DMS79 treated with DMSO at 0.1 percent for 48 hours (cell line): ENCODE data around the gene DOCK4.

ENCODE experiments used
- DNase-seq: peaks from one replicate; lab custom pipeline; 2025; lab: John Stamatoyannopoulos, UW

Gene DOCK4

DNA sequence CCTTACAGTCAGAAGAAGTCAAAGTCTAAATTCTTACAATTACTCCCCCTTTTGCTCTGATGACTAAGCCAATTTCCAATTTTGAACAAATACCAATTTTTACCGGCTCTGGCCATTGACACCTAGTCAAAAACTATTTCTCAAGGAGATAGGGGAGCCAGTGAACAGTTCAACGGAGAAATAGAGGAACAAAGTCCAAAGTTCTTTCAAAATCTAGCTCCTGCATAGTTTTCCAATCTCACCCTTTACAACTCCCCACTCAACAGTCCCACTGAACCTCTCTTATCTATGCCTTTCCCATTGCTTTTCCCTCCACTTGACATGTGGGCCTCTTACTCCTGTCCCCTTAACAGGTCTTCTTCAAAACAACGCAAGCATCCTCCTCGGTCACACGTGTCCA, 192.9 kb downstream of the DOCK4 start:
- DNase-seq = no peak

DNA sequence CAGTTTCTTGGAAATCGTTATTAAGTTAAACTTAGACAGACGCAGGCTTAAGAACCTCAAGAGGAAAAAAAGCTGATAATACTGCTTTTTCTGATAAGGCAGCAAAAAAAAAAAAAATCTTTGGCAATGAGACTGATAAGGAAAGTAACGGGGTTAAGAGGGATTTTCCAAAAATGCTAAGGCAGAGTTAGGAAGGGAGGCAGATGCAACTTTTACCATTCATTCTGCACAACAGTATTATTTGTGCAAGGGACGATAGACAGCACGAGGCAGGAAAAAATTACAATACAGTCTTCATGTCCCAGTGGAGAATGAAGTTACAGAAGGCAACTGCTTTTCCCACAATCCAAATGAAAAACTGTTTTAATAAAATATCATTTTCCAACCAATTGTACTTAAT, 194.0 kb downstream of the DOCK4 start:
- no peak for DNase-seq

DNA sequence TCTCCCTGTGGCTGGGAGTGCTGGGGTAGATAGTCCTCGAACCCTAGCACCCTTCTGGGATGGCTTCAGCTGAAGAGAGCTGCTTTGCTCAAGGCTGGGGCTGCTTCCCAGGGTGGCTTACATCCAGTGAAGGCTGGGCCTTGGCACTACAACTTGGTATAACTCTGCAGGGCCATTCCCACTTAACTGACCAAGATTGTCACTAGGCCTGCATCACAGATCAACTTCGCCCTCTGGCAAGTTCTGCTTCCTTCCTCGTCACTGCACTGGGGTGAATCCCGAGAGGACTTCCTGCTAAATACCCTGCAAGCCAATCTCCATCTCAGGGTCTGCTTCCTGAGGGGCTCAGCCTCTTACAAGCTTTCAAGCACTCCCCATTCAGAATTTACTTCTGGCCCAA, 195.2 kb downstream of the DOCK4 start:
- no peak for DNase-seq

DNA sequence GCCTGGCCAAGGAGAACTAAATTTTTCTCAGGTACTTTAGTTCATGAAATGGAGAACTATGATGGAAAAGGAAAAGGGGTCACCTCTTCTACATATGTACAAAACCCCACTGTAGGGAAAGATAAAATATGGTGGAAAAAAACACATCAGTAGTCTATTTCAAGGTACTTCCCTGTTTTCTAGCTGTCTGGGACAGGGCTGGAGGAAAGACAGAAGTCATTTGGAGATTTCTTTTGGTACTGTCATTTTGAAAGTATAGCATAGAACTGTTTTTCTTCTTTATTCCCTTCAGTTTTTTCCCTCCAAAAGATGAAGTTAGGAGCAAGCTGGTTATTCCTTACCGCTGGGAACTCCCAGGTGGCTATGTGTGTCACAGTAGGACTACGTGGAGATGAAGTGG, 196.1 kb downstream of the DOCK4 start:
- no peak for DNase-seq

DNA sequence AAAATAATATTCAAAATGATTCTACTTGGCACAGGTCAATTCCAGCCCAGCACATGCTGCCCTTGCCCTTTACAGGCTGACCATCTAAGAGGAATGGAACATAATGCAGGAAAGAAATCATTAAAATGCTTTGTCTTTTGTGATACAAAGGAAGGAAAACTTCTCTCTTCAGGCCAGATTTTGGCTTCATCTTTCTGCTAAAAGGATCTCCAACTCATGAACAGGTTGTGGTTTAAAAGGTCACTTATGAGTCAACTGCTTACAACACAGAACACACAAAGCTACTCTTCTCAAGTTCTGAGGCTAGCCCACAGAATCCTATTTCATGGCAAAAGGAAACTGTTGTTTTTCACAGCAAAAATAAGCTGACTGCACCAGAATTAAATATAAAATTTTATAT, 197.1 kb downstream of the DOCK4 start:
- DNase-seq = no peak

DNA sequence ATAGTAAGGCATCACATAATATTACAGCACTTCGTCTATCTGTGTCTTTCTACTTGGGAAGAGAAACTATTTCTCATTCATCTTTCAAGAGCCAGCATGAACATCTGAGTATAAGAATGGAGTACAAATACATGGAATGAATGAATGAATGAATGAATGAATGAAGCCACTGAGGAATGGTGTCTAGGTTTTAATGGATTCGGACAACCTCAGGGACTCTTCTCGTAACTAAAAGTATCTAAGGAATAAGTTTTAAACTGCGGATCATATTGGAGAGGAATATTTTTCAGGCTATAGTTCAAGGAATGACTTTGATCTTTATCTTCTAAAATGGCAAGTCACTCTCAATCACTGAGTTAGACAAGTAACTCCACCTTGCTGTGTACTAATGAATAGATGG, 199.0 kb downstream of the DOCK4 start:
- no peak for DNase-seq

DNA sequence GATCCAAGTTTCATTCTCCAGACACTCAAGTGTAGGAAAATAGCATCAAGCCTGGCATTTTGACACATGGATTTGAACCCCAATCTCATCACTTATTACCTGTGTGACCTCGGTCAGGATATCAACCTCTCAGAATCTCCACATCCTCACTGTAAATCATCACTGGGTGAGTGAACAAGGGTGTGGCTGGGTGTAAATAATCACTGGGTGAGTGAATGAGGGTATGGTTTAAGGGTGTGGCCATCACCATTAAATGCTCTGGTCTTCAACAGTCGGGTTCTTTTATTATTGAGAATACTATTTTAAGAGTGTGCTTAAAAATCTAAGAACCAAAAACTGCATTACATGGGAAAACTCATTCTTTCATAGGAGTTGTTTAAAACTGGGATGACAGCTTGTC, 200.1 kb downstream of the DOCK4 start:
- no peak for DNase-seq

DNA sequence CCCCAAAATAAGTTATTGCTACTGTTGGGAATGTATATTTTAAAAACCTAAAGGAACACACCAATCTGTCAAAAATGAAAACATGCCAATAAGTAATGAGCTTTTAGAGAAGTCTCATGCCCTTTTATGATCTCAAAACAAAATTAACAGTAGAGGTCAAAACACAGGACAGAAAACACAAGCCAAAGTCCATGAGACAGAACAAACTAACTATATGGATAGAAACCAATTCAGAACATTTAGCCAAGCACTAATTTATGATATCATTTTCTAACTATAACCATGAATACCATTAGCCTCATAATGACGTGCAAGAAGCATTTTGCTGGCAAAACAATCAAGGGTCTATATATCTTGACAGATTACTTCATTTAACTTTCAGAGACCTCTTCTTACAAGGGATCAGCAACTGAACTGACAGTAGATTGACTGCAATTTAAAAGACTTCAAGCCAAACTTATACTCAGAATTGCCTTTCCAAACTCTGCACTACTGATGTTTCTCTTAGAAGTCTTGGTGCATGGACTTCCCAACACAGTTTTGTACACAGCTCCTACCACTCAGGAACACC, 200.9 kb downstream of the DOCK4 start:
- no peak for DNase-seq

DNA sequence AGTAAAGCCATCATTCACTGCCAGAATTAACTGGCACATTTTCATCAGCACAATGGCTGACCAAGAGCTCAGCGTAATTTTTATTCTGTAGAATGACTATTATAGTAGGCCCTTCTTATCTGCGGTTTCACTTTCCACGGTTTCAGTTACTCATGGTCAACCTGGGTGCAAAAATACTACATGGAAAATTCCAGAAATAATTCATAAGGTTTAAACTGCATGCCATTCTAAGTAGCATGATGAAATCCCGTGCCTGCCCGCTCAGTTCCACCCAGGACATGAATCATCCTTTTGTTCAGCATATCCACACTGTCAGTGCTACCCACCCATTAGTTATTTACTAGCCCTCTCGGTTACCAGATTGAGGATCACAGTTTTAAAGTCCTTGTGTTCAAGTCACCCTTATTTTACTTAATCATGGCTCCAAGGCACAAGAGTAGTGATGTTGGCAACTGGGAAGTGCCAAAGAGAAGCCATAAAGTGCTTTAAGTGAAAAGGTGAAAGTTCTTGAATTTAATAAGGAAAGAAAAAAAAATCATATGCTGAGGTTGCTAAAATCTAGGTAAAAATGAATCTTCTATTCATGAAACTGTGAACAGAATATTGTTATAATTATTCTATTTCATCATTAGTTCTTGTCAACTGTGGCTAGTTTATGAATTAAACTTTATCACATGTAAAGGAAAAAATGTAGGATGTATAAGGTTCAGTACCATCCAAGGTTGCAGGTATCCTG, 204.9 kb downstream of the DOCK4 start:
- no peak for DNase-seq

DNA sequence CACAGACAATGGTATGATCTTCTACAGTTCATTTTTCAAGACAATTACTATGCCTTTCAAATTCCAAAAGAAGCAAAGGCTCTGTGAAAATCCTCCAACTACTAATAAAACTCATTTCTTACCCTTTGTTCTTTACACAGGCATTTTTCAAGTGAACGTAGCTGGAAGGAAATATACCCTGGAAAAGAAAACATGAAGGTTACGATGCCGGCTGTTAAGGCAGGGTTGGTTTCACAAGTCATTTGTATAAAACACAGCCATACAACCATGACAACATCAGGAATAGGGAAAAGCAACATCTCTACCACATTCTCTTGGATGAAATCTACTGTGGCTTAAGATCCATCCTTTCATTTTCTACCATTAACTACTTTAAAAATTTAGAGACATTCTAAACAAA, 207.9 kb downstream of the DOCK4 start:
- no peak for DNase-seq

DNA sequence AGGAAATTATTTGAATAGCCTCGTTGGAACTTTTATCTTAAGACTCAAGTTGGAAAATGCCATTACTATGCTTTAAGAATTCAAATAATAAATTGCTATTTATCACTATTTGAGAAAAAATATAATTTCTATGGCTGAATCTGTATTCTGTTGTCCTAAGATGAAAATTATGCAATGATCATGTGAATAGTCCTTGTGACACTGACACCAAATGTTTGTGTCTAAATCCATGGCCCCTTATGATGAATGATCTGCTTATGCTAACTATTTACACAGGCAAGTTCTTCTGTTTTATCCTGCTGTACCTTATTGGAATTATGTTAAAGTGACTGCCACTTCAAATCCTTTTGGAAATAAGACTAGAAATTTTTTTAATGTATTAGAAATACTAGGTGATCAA, 208.7 kb downstream of the DOCK4 start:
- no peak for DNase-seq

DNA sequence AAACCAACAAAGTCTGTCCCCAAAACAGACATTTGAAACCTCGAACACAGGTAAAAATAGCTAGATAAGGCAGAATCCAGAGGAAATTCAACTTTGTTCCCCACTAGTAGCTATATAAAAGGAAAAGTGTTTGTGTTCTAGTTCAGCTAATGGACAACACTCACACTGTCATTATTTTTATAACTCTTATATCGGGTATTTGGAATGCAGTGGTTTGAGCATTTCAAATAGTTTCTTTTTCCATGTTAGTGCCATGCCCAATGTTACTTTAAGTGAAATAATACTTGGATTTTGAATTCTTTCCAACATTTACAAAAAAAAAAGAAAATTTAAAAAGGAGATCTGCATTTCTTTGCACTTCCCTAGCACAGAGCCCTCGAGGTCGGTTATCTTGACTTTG, 213.6 kb downstream of the DOCK4 start:
- no peak for DNase-seq

DNA sequence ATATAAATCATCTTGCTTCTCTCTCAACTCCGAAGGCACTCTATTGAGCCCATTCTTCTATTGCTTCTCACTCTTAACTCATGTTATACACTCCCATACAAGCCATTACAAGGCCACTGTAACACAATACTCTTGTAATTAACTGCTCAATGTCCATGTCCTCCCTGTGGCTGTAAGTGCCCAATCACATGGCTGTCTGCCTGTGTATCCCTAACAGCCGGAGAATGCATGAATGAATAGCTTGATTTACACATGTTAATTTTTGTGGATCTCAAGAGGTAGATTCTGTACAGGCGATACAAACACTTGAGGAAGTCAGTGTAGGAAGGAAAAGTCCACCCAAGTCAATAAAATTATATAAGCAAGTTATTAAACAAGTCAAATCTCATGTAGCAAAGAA, 215.6 kb downstream of the DOCK4 start:
- no peak for DNase-seq

DNA sequence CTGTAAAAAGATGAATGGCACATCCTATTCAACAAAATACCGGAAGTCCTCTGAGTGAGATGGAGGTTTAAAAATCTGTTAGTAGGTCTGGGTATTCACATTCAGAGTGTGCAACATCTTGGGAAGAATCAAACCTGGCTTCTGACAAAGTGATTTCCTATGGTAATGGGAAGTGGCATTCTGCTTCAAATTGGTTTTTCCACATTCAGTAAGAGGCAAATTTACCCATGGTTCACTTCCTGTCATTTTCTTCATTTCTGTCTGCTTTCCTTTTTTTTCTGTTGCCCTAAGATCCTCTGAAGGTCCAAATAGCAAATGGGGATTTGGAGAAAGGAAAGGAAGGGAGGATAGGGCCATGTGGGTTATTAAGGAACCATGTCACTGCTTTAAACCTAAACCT, 218.3 kb downstream of the DOCK4 start:
- no peak for DNase-seq

DNA sequence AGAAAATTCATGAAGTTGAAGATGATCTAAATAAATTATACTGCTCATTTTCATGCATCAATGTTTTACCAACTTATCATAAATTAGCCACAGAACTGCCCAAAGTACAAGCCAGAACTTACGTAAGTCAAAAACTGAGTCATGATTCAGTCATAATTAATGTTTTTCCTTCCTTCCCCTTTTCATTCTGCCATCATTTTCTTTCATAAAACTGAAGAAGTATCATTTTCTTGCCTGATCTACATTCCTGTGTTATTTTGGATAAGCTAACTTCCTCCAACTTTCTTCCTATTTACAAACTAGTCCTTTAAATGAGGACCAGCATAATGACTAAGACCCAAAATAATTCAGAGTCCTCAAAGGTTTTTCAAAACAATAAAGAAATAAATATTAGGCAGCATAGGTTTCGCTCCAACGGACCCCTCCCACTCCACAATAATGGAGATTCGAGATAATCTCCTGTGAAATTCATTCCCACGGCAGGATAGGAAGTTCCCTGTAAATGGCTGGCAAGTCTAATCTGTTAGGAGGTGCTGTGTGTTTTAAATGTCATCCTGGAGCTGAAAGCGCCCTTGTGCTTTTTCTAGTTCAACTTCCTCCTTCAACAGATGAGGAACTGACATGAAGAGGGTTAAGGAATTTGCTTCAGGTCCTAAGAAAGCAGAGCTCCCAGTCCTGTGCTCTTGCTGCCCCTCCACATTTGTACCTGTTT, 218.9 kb downstream of the DOCK4 start:
- no peak for DNase-seq

DNA sequence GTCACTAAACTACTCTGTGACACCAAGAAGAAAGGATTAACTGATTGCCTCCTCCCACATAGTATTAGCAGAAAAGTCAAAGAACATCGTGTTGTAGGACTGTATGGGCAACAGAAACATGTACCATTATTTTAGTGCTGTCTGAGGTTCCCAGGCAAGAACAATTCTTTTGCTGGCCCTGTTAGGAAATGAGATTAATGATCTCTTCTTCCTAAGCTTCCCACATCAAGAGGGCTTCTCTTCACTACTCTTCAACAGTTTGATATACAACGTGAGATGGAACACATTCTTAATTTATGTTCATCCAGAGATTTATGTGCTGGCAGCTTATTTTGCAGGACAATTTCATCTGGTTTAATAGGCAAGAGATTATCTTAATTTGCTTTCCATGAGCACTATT, 219.6 kb downstream of the DOCK4 start:
- no peak for DNase-seq

DNA sequence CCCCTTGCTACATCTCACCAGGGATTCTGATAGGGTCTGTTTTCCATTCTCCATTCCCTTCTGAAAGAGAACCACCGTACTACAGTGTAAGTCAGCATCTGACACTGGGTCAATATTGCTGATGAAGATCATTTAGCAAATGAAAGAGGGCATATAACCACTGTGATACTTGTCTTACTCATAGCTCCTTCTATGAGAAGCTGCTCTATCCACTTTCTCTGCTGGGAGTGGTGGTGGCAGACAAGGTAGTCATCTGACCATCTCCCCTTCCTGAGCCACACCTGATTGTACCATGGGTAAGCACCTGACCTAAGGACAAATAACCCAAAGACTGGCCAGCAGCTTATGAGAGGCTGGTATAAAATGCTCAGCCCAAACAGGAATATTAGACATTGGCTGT, 220.4 kb downstream of the DOCK4 start:
- no peak for DNase-seq

DNA sequence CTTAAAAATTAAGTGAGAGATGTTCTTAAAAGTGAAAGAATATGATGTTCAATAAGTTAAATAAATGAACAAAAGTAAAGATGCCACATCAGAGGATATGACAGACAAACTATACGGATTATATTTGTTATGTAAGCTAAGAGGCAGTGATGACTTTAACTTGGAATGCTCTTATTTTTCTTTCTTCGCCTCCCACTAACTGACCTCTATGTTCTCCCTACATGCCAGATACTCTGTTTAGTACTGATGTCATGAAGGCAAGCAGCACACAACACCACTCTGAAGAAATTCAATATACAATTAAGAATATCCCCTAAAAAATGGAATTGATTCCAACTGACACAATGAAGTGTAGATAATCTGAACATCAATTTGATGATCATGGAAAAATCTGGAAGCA, 223.4 kb downstream of the DOCK4 start:
- DNase-seq = no peak

DNA sequence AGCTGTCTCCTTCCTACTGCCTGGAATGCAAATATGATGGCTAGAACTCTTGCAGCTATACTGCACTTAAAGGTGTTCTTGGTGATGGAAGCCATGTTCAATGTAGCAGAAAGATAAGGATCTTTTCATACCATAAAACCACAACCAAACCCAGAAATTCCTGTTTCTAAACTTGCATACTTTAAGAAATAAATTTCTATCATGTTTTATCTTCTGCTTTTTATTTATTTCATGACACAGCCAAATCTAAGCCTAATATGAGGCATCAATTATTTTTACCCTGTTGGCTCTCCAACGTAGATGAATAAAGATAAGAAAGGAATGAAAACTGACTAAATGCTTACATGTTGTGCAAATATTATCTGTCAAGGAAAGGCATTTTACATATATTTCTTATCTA, 224.1 kb downstream of the DOCK4 start:
- no peak for DNase-seq

DNA sequence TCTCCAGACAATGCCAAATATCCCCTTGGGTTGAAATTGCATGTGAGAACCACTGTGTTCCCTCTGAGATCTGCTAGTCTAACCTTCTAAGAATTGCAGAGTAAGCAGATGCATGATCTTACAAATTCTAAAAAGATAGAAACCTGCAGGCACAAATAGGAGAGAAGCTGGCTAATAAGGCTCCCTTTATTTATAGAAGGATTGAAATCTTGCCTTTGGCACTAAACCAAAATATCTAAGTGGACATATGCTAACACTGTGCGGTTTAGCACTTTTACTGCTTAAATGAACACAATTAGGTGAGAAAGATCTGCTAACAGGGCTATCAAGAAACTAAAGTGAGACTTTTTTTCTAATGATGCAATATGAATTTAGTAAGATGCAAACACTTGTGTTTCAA, 225.5 kb downstream of the DOCK4 start:
- no peak for DNase-seq

DNA sequence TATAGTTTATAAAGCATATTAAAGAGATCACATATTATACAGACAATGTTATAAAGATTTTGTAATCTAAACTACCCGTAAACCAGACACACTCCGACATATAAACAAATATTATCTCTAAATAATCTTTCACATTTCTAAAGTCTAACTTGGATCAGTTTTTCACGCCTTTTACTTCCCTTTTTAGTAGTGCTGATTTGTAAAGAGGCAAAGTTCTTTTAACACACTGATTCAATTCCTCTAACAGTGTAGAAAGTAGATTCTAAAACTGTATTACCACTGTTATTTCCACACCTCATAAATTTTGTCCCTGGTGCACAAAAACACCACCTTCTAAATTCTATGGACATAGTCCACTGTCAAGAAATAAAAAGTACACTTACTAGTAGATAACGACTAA, 230.9 kb downstream of the DOCK4 start:
- no peak for DNase-seq

DNA sequence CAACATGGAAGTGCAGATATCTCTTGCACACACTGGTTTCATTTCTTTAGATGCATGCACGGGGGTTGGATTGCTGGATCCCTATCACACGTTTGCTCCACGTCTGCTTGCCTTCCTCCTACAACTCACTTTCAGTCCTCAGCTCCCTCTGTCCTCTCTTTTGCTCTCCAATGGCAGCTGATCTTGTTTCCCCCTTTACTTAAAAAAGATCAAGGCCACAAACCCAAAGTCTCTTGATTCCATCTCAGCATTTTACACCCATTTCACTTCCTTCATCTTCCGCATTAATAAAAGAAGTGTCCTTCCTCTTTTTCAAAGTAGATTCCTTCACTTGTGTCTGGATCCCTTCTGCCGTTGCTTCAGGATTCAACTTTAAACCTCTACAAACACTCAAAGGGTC, 245.2 kb downstream of the DOCK4 start:
- no peak for DNase-seq

DNA sequence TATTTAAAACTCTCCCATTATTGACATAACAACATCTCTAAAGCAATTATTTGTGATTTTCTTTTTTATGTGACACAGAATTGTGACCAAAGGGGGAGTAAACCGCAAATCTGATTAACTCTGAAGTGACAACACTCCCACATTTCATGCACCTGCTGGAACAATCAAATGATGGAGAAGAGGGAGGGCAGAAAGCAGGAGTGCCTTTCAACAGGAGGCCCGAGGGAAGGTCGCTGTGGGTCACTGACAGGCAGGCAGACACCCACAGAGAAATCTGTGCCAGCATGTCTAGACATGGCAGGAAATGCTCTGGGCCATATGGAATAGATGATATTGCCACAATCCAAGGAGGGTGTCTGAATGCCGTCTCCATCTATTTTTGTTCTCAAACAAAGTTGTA, 247.3 kb downstream of the DOCK4 start:
- peak; percentile 86 for DNase-seq

DNA sequence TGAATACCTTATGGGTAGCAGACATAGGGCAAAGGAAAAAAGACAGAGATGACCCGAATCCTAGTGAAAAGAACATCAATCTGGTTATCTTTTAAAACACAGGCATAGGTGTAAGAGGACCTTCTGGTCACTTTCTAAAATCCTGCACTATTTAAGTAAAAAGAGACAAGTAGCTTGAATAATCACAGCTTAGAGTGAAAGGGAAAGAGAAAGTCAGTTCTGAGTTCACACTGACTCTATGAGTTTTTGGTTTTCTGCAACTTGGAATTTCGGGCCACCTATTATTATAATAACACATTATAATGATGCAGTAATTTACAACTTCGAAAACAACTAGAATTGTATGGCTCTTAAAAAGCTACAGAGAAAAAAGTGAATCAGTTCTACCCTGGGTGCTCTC, 247.8 kb downstream of the DOCK4 start:
- DNase-seq = no peak
